ENCODE data around the gene TAF11. TPM values are rescaled to one million over a fixed set of nuclear protein-coding genes. Genes with fewer than 3 reads are reported as not detected.

Gene TAF11
- total and polyA plus RNA-seq, 10 donors, result 19.1 to 56.3 (median 25.9) TPM

DNA sequence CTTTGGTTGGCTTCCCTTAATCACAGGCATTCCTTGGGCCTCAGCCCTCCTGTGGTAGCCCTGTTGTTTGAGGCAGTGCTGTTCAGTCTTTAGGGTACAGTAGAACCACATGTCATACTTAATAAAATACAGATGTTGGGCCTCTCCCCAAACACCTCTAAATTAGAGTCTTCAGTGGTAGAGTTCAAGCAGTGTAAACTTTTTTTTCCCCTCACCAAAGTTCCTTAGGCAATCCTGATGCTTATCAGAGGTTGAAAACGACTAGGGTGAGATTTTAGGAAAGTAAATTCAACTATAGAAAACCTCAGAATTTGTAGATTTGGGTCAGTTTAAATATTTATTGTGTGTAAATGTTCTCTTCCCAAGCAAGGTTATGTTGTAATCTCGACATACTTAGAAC is 51.4 kb downstream of the TAF11 start:
- intact Hi-C loops (cut with DNase I; ENCODE audit: low total_unique reads), result no loop called here
- H3K27ac ChIP-seq, result no peak overlapping the region
- no peaks in the 10 kb centered on the region for H3K9me3 ChIP-seq
- H3K4me3 ChIP-seq, result no peak overlapping the region
- no peaks in the 10 kb centered on the region for H3K27me3 ChIP-seq (replicated peaks in 1 of 7)
- no peak for DNase-seq
- peaks cover 2 to 84% (median 27%) of the 10 kb centered on the region in 6 donors for H3K36me3 ChIP-seq
- no peak for TF ChIP-seq POLR2AphosphoS5 (IDR thresholded peaks at IDR 0.05)
- TF ChIP-seq, protein P1, sequence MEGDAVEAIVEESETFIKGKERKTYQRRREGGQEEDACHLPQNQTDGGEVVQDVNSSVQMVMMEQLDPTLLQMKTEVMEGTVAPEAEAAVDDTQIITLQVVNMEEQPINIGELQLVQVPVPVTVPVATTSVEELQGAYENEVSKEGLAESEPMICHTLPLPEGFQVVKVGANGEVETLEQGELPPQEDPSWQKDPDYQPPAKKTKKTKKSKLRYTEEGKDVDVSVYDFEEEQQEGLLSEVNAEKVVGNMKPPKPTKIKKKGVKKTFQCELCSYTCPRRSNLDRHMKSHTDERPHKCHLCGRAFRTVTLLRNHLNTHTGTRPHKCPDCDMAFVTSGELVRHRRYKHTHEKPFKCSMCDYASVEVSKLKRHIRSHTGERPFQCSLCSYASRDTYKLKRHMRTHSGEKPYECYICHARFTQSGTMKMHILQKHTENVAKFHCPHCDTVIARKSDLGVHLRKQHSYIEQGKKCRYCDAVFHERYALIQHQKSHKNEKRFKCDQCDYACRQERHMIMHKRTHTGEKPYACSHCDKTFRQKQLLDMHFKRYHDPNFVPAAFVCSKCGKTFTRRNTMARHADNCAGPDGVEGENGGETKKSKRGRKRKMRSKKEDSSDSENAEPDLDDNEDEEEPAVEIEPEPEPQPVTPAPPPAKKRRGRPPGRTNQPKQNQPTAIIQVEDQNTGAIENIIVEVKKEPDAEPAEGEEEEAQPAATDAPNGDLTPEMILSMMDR (IDR thresholded peaks at IDR 0.05 in 8 of 11, conservative IDR thresholded peaks at IDR 0.05 in 3 of 11), result no peak
- no peak for TF ChIP-seq POLR2A (IDR thresholded peaks at IDR 0.05)
- 55 to 91% (median 73%) methylated on average over 2 of the region's 2 CpGs for WGBS, 5 donors
- peaks cover 0 to 14% (median 0%) of the 10 kb centered on the region in 6 donors for H3K4me1 ChIP-seq

DNA sequence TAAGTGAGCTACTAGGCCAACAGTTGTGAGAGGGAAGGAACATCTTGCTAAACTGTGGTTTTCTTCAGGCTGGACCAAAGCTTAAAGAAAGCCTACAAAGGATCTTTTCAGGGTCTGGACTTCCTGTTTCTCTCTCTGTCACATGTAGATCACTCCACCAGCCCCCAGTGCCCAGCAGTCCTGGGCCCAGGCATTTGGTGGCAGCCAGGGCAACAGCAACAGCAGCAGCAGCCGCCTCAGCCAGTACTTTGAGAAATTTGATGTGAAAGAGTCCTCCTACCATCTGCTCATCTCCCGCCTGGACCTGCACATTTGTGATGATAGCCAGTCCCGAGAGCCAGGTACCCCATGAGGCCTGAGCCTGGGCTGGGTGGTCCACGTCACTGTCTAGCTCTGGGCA is 51.8 kb downstream of the TAF11 start:
- DNase-seq, result no peak
- Histone ChIP-seq H3K4me1 (peaks cover 0 to 14% (median 0%) of the 10 kb centered on the region in 6 donors), H3K36me3 (peaks cover 2 to 88% (median 27%) of the 10 kb centered on the region in 6 donors), H3K27me3 (replicated peaks in 1 of 7) (no peaks in the 10 kb centered on the region), H3K27ac (no peak overlapping the region), H3K4me3 (no peak overlapping the region), H3K9me3 (no peaks in the 10 kb centered on the region)
- intact Hi-C loops (cut with DNase I; ENCODE audit: low total_unique reads), result no loop called here
- 78 to 94% (median 84%) methylated on average over 3 to 4 of the region's 4 CpGs for WGBS, 5 donors
- no peak for TF ChIP-seq POLR2AphosphoS5 (IDR thresholded peaks at IDR 0.05)
- TF ChIP-seq POLR2A (IDR thresholded peaks at IDR 0.05), result no peak
- TF ChIP-seq, protein P1 (IDR thresholded peaks at IDR 0.05 in 8 of 11, conservative IDR thresholded peaks at IDR 0.05 in 3 of 11), result no peak

DNA sequence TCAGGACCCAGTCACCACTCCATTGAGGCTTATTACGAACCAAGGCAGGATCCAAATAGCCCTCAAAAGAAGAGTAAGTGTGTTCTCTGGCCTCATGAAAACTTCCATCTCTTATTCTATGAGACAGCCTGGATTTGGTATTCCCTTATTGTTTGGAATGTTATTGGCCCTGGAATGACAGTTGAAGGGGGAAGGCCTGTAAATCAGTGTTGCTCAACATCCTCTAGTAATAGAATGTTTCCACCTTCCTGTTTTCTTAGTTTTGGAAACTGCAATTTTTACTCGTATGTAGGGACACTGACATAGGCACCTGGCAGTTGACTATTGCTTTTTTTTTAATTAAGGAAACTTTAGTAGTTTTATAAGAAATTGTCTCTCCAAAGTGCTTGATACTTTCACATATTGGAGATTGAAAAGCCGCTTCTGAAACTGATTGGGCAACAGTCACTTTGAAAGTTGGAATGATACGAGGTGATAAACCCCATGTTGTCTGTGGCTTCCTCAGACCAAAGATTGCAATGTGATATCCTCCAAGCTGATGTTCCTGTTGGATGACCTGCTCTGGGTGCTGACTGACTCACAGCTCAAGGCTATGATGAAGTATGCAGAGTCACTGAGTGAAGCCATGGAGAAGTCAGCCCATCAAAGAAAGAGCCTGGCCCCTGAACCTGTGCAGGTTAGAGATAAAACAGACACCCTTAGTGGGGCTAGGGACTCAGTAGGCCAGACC is 52.9 kb downstream of the TAF11 start:
- no peaks in the 10 kb centered on the region for H3K27me3 ChIP-seq (replicated peaks in 1 of 7)
- TF ChIP-seq POLR2AphosphoS5 (IDR thresholded peaks at IDR 0.05), result no peak
- TF ChIP-seq POLR2A (IDR thresholded peaks at IDR 0.05), result no peak
- TF ChIP-seq, protein P1 (IDR thresholded peaks at IDR 0.05 in 8 of 11, conservative IDR thresholded peaks at IDR 0.05 in 3 of 11), result no peak
- DNase-seq, result no peak
- H3K4me1 ChIP-seq, result peaks cover 0 to 14% (median 0%) of the 10 kb centered on the region in 6 donors
- H3K36me3 ChIP-seq, result peaks cover 2 to 97% (median 29%) of the 10 kb centered on the region in 6 donors
- H3K4me3 ChIP-seq, result no peak overlapping the region
- intact Hi-C loops (cut with DNase I; ENCODE audit: low total_unique reads), result no loop called here
- 57 to 87% (median 67%) methylated on average over 4 of the region's 4 CpGs for WGBS, 5 donors
- H3K9me3 ChIP-seq, result no peaks in the 10 kb centered on the region
- H3K27ac ChIP-seq, result peak overlapping the region in 1 of 8 donors; percentile 16

DNA sequence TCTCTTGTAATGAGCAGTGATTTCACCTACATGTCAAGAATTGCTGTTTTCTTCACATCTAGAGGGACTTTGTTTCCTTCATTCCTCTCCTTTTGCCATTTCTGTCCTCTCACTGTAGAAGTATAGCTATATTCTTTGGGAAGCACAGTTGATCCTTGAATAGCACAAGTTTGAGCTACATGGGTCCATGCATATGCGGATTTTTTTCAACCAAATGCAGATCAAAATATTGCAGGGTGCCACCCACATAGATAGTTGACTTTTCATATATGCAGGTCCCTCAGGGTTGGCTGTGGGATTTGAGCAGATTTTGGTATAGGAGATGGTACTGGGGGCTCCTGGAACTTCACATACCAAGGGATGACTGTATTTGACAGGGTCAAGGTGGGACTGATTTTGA is 54.9 kb downstream of the TAF11 start:
- WGBS, 5 donors, result 94 to 100% (median 97%) methylated on average over 1 of the region's 1 CpG
- Histone ChIP-seq H3K4me1 (peaks cover 0 to 14% (median 0%) of the 10 kb centered on the region in 6 donors), H3K4me3 (no peak overlapping the region), H3K27me3 (replicated peaks in 1 of 7) (no peaks in the 10 kb centered on the region), H3K27ac (no peak overlapping the region), H3K9me3 (no peaks in the 10 kb centered on the region), H3K36me3 (peaks cover 2 to 97% (median 40%) of the 10 kb centered on the region in 6 donors)
- DNase-seq, result no peak
- TF ChIP-seq, protein P1 (IDR thresholded peaks at IDR 0.05 in 8 of 11, conservative IDR thresholded peaks at IDR 0.05 in 3 of 11), result no peak
- TF ChIP-seq POLR2AphosphoS5 (IDR thresholded peaks at IDR 0.05) (no peak), POLR2A (IDR thresholded peaks at IDR 0.05) (no peak)
- intact Hi-C loops (cut with DNase I; ENCODE audit: low total_unique reads), result no loop called here

Measured in spleen (tissue), 11 donors.